RPMI8226 (cell line): ENCODE results near the gene TMED8.
"Not testable (repeated sequence)": the region's sequence is repeated elsewhere in the genome, so short reads cannot be mapped to it uniquely, and the experiment has no call there.

Experiments
- DNase-seq: peaks from one replicate; pipeline ENCODE4 v3.0.0-alpha.2; 2015

The TMED8 gene

GRCh38 chr14:77359626-77360025 lies 17.3 kb downstream of the TMED8 start:
- no peak for DNase-seq

- DNase-seq, result no peak
Observed at GRCh38 chr14:77356899-77357298, 20.0 kb downstream of the TMED8 start.

- DNase-seq, result no peak
Observed at GRCh38 chr14:77355811-77356210, 21.1 kb downstream of the TMED8 start.

- no peak for DNase-seq
Observed at GRCh38 chr14:77353469-77354141, 23.3 kb downstream of the TMED8 start.

GRCh38 chr14:77347751-77348150 lies 29.1 kb downstream of the TMED8 start:
- DNase-seq, result no peak

GRCh38 chr14:77346495-77346894 lies 30.4 kb downstream of the TMED8 start:
- DNase-seq, result no peak

GRCh38 chr14:77344377-77344996 lies 32.4 kb downstream of the TMED8 start:
- no peak for DNase-seq

- DNase-seq, result no peak
Observed at GRCh38 chr14:77343662-77344061, 33.2 kb downstream of the TMED8 start.

GRCh38 chr14:77342726-77343397 lies 34.0 kb downstream of the TMED8 start:
- DNase-seq, result no peak

- DNase-seq, result no peak
Observed at GRCh38 chr14:77340389-77340788, 36.5 kb downstream of the TMED8 start.

- DNase-seq, result no peak
Observed at GRCh38 chr14:77339407-77339806, 37.5 kb downstream of the TMED8 start.

GRCh38 chr14:77338302-77338701 lies 38.6 kb downstream of the TMED8 start:
- DNase-seq, result no peak

GRCh38 chr14:77337880-77338279 lies 39.0 kb downstream of the TMED8 start:
- no peak for DNase-seq

GRCh38 chr14:77337255-77337654 lies 39.6 kb downstream of the TMED8 start:
- not testable (repeated sequence) for DNase-seq

GRCh38 chr14:77335576-77335975 lies 41.3 kb downstream of the TMED8 start:
- no peak for DNase-seq

GRCh38 chr14:77329872-77330271 lies 47.0 kb downstream of the TMED8 start:
- no peak for DNase-seq

GRCh38 chr14:77327111-77327510 lies 49.8 kb downstream of the TMED8 start:
- DNase-seq, result no peak

GRCh38 chr14:77325746-77326094 lies 51.2 kb downstream of the TMED8 start:
- no peak for DNase-seq

- DNase-seq, result no peak
Observed at GRCh38 chr14:77324816-77325745, 51.8 kb downstream of the TMED8 start.

GRCh38 chr14:77324289-77324688 lies 52.6 kb downstream of the TMED8 start:
- no peak for DNase-seq

GRCh38 chr14:77323571-77323970 lies 53.3 kb downstream of the TMED8 start:
- DNase-seq, result no peak

GRCh38 chr14:77322951-77323350 lies 53.9 kb downstream of the TMED8 start:
- DNase-seq, result no peak

GRCh38 chr14:77322250-77322902 lies 54.5 kb downstream of the TMED8 start:
- no peak for DNase-seq
